Motor neuron (in vitro differentiated cells): ENCODE measurements around the gene FRMD5. TPM values are rescaled to one million over a fixed set of nuclear protein-coding genes. Genes with fewer than 3 reads are reported as not detected.

Experiments
- ATAC-seq, 8 experiments: fragments of 200-7000 bp; cut with Tn5 transposase; replicated peaks in 6 of 8; 2 replicates each; pipeline ENCODE4 v1.8.0; 2021; ENCODE audit warnings: mild to moderate bottlenecking in 8 of 8, moderate library complexity in 8 of 8
- H3K27ac ChIP-seq, 2 donors: fragments of 250-450 bp; sonication (Bioruptor Pico); 2 replicates each; pipeline ENCODE4 v1.9.0; 2021; ENCODE audit warnings: antibody characterized with exemption in 2 of 2, mild to moderate bottlenecking in 2 of 2, moderate library complexity in 1 of 2
- H3K4me1 ChIP-seq, 2 donors: fragments of 250-450 bp; sonication (Bioruptor Pico); replicated peaks in 1 of 2; 2 replicates each; pipeline ENCODE4 v1.6.1; 2021; ENCODE audit warnings: antibody characterized with exemption in 2 of 2, mild to moderate bottlenecking in 2 of 2, moderate library complexity in 1 of 2
- H3K4me3 ChIP-seq, 5 donors: fragments of 250-450 bp; sonication (Bioruptor Pico); 2 replicates each; pipeline ENCODE4 v1.9.0; 2021; ENCODE audit warnings: antibody characterized with exemption in 5 of 5, mild to moderate bottlenecking in 5 of 5, moderate library complexity in 4 of 5
- WGBS, 10 experiments: fragments of 450-650 bp; shearing (Covaris generic); methylation state at CpG; one replicate each; pipeline ENCODE4 v1.0.0; 2022; 5-methylcytosine and 5-hydroxymethylcytosine counted together
- in situ Hi-C, 9 experiments: fragments of 400-800 bp; cut with MboI; loops; one replicate each; pipeline ENCODE4 v1.15.0; 2021; ENCODE audit warnings: low sequenced_read_pairs in 9 of 9, low pct_unique_long_range_greater_than_20kb in 2 of 9; ENCODE audit not compliant: unreplicated experiment in 9 of 9
- total RNA-seq, 8 experiments: library from RNA; unstranded; fragments of 300-600 nt; gene quantifications; 2 replicates each; pipeline versions ENCODE4 v1.2.3 to v1.2.4, GENCODE V29; 2022

FRMD5 gene
- total RNA-seq, 8 experiments from 2014 or later: 0.31 to 22.5 (median 16.1) TPM

- no peak for ATAC-seq
- Histone ChIP-seq H3K4me3 (no peak overlapping the region), H3K27ac (no peak overlapping the region), H3K4me1 (peaks cover 5 to 10% of the 10 kb centered on the region in 2 donors)
- in situ Hi-C loops: loop anchor here in 8 of 9 experiments (25.0 kb wide), 2 partner anchors 157 to 307 kb away; no protein-coding TSS in a partner anchor
- WGBS, 10 experiments: 84 to 100% (median 97%) methylated on average over 1 to 6 of the region's 7 CpGs; no CpG with 5 or more reads in 1 of the 10 experiments
Measured at GRCh38 chr15:43905755-43906154, 289.3 kb downstream of the FRMD5 start.

DNA sequence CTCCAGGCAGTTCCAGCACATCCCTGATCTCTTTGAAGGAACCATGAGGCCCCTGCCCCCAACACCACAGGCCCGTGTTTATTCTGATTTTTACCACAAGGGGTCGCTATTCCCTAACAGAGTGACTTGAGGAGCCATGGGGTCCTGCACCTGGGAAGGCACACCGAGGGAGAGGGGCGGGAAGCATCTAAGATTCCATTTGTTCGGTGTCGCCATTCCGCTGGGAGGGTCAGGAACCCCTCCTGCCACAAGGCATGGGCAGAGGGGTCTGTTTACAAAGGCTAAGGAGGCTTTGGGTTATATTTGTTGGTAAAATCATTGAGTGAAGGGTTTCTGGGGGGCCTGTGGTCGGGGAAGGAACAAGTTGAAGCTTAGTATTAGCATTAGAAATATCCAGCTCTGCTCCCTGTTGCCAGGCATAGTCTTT lies 291.2 kb downstream of the FRMD5 start:
- WGBS, 10 experiments: 0 to 22% (median 8%) methylated on average over 1 to 8 of the region's 8 CpGs; no CpG with 5 or more reads in 4 of the 10 experiments
- in situ Hi-C loops: loop anchor here in 8 of 9 experiments (25.0 kb wide), 2 partner anchors 158 to 308 kb away; no protein-coding TSS in a partner anchor
- Histone ChIP-seq H3K4me3 (no peak overlapping the region), H3K27ac (no peak overlapping the region), H3K4me1 (peaks cover 5 to 10% of the 10 kb centered on the region in 2 donors)
- peak; percentile 89 to 100 (median 94) for ATAC-seq

- ATAC-seq: peak in 2 of 8 experiments; percentile 25 to 45
- H3K4me3 ChIP-seq: no peak overlapping the region
- 33 to 100% (median 68%) methylated on average over 1 to 6 of the region's 10 CpGs; no CpG with 5 or more reads in 3 of the 10 experiments for WGBS, 10 experiments
- peaks cover 5 to 10% of the 10 kb centered on the region in 2 donors for H3K4me1 ChIP-seq
- H3K27ac ChIP-seq: no peak overlapping the region
- in situ Hi-C loops: loop anchor here in 8 of 9 experiments (25.0 kb wide), 2 partner anchors 161 to 311 kb away; no protein-coding TSS in a partner anchor
Measured at GRCh38 chr15:43901495-43901894, 293.6 kb downstream of the FRMD5 start.

GRCh38 chr15:43900996-43901395 lies 294.1 kb downstream of the FRMD5 start:
- Histone ChIP-seq H3K4me1 (peaks cover 5 to 10% of the 10 kb centered on the region in 2 donors), H3K27ac (no peak overlapping the region), H3K4me3 (no peak overlapping the region)
- WGBS, 10 experiments: 100% methylated on average over 1 of the region's 1 CpG; no CpG with 5 or more reads in 8 of the 10 experiments
- in situ Hi-C loops: loop anchor here in 8 of 9 experiments (25.0 kb wide), 2 partner anchors 161 to 311 kb away; no protein-coding TSS in a partner anchor
- ATAC-seq: no peak

DNA sequence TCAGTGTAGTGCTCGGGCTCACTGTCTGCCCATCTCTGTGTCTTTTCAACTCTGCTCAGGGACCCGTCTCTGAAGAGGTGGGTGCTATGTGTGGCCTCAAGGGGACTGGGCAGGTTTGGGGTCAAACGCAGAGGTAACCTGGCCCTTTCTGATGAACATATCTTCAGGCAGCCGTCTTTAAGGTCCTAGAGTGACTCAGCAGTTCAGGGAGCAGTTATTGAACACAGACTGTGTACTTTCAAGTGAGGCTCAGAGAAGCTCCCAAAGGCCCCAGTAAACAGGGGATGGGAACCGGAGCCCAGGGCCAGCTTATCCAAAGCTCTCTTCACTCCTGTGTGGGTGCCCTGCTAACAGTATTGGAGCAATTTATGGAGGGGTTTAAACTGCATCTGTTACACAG lies 295.1 kb downstream of the FRMD5 start:
- no peak overlapping the region for H3K4me3 ChIP-seq
- ATAC-seq: no peak
- in situ Hi-C loops: loop anchor here in 8 of 9 experiments (25.0 kb wide), 3 partner anchors 162 to 612 kb away; no protein-coding TSS in a partner anchor
- peaks cover 5 to 10% of the 10 kb centered on the region in 2 donors for H3K4me1 ChIP-seq
- 80 to 93% methylated on average over 1 to 3 of the region's 5 CpGs; no CpG with 5 or more reads in 8 of the 10 experiments for WGBS, 10 experiments
- H3K27ac ChIP-seq: no peak overlapping the region

- no peak overlapping the region for H3K4me3 ChIP-seq
- in situ Hi-C loops: loop anchor here in 1 of 9 experiments (25.0 kb wide), 1 partner anchor 613 kb away; no protein-coding TSS in a partner anchor
- H3K27ac ChIP-seq: no peak overlapping the region
- H3K4me1 ChIP-seq: peaks cover 3 to 10% of the 10 kb centered on the region in 2 donors
- WGBS, 10 experiments: 75 to 100% (median 92%) methylated on average over 1 to 2 of the region's 2 CpGs; no CpG with 5 or more reads in 6 of the 10 experiments
- peak in 1 of 8 experiments; percentile 16 for ATAC-seq
Measured at GRCh38 chr15:43898891-43899290, 296.2 kb downstream of the FRMD5 start.

DNA sequence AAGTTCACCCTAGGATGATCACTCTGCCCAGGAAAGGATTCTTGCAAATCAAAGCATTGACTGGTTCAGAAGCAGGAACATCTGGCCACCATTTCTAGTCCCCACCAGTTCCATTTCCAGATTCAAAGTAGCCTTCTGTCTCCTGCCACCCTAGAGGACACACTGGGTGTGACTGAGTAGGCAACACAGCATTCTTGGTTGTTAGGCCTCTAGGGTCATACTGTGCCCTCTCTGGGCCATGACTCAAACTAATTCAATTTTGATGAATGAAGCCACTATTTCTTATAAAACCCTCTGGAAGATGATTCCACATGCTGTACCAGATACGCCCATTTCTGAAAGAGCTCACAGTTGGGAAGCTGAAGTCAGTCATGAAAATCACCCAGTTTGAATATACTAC lies 298.5 kb downstream of the FRMD5 start:
- Histone ChIP-seq H3K4me3 (no peak overlapping the region), H3K4me1 (peaks cover 0 to 4% of the 10 kb centered on the region in 2 donors), H3K27ac (no peak overlapping the region)
- WGBS, 10 experiments: 83 to 100% (median 100%) methylated on average over 1 of the region's 1 CpG; no CpG with 5 or more reads in 6 of the 10 experiments
- ATAC-seq: no peak
- in situ Hi-C loops: loop anchor here in 1 of 9 experiments (25.0 kb wide), 1 partner anchor 616 kb away; no protein-coding TSS in a partner anchor

- H3K4me3 ChIP-seq: no peak overlapping the region
- WGBS, 10 experiments: 40 to 100% (median 60%) methylated on average over 1 to 3 of the region's 5 CpGs; no CpG with 5 or more reads in 5 of the 10 experiments
- H3K4me1 ChIP-seq: no peaks in the 10 kb centered on the region
- in situ Hi-C loops: loop anchor here in 1 of 9 experiments (25.0 kb wide), 1 partner anchor 617 kb away; no protein-coding TSS in a partner anchor
- no peak for ATAC-seq
- H3K27ac ChIP-seq: no peak overlapping the region
Measured at GRCh38 chr15:43895586-43895985, 299.5 kb downstream of the FRMD5 start.

- WGBS, 10 experiments: 80 to 86% (median 86%) methylated on average over 1 of the region's 1 CpG; no CpG with 5 or more reads in 7 of the 10 experiments
- in situ Hi-C loops: loop anchor here in 1 of 9 experiments (25.0 kb wide), 1 partner anchor 618 kb away; no protein-coding TSS in a partner anchor
- no peaks in the 10 kb centered on the region for H3K4me1 ChIP-seq
- H3K4me3 ChIP-seq: no peak overlapping the region
- no peak for ATAC-seq
- no peak overlapping the region for H3K27ac ChIP-seq
Measured at GRCh38 chr15:43893956-43894355, 301.1 kb downstream of the FRMD5 start.

DNA sequence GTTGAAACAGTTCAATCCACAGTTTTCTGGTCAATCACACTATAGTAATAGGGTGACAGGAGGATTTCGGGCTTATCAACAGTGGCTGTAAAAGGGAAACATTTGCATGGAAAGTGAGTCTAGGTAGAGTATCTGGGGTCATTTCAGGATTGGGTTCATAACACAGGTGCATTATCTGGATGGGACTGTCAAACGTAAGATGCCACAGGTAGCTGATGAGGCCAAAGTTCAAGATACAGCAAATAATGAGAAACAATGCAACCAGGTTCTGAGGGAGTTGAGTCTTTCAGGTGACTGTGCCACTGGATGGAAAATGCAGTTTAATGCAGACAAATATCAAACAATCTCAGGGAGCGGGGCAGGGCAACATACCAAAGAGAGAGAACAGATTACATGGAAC lies 306.0 kb downstream of the FRMD5 start:
- Histone ChIP-seq H3K27ac (no peak overlapping the region), H3K4me1 (no peaks in the 10 kb centered on the region), H3K4me3 (no peak overlapping the region)
- in situ Hi-C loops: loop anchor here in 1 of 9 experiments (25.0 kb wide), 1 partner anchor 623 kb away; no protein-coding TSS in a partner anchor
- ATAC-seq: no peak
- WGBS, 10 experiments: 60 to 100% (median 94%) methylated on average over 1 to 3 of the region's 3 CpGs; no CpG with 5 or more reads in 1 of the 10 experiments

GRCh38 chr15:43887901-43888300 lies 307.2 kb downstream of the FRMD5 start:
- no peak overlapping the region for H3K4me3 ChIP-seq
- no peak for ATAC-seq
- in situ Hi-C loops: loop anchor here in 1 of 9 experiments (25.0 kb wide), 1 partner anchor 624 kb away; no protein-coding TSS in a partner anchor
- no peak overlapping the region for H3K27ac ChIP-seq
- 80 to 100% (median 93%) methylated on average over 1 to 4 of the region's 5 CpGs; no CpG with 5 or more reads in 5 of the 10 experiments for WGBS, 10 experiments
- no peaks in the 10 kb centered on the region for H3K4me1 ChIP-seq

GRCh38 chr15:43886558-43886957 lies 308.5 kb downstream of the FRMD5 start:
- Histone ChIP-seq H3K4me3 (no peak overlapping the region), H3K4me1 (no peaks in the 10 kb centered on the region), H3K27ac (no peak overlapping the region)
- in situ Hi-C loops: loop anchor here in 1 of 9 experiments (25.0 kb wide), 1 partner anchor 626 kb away; no protein-coding TSS in a partner anchor
- ATAC-seq: no peak
- 83 to 100% methylated on average over 1 of the region's 4 CpGs; no CpG with 5 or more reads in 8 of the 10 experiments for WGBS, 10 experiments

DNA sequence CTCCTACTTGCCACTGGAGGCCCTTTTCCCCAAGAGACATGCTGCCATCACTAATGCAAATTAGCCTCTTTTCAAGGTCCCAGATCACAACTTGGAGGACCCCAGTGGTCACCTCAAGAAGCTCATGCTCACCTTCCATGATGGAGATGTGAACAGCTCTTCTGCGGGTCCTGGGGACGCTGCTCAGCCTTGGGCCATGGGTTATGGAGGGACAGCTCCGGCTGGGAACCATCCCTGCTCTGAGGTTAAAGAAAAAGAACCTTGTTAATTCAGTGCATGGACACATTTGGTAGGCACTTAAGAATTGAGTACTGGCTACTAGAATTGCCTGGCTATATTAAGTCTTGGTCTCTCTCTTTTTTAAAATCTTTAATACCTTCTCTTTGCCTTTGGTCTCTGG lies 311.5 kb downstream of the FRMD5 start:
- Histone ChIP-seq H3K27ac (no peak overlapping the region), H3K4me1 (no peaks in the 10 kb centered on the region), H3K4me3 (no peak overlapping the region)
- ATAC-seq: no peak
- WGBS, 10 experiments: 90 to 100% (median 100%) methylated on average over 1 to 3 of the region's 3 CpGs; no CpG with 5 or more reads in 3 of the 10 experiments
- in situ Hi-C loops: loop anchor here in 1 of 9 experiments (25.0 kb wide), 1 partner anchor 629 kb away; no protein-coding TSS in a partner anchor
